HFF-Myc (cell line): ENCODE data around the gene DKK3.

ENCODE experiments used
- DNase-seq: peaks from one replicate; pipeline ENCODE4 v3.0.0-alpha.2; 2011; ENCODE audit warnings: low read depth; ENCODE audit errors: extremely low read depth
- H3K4me3 ChIP-seq: replicated peaks from 2 replicates; pipeline ENCODE4 v1.5.1; 2011; ENCODE audit warnings: low read depth, mild to moderate bottlenecking, control low read depth, low read length
- CTCF ChIP-seq: IDR thresholded peaks from 2 replicates; pipeline ENCODE4 v1.5.1; 2012; ENCODE audit warnings: mild to moderate bottlenecking, low read depth, low read length, control low read depth; ENCODE audit errors: missing control alignments

The DKK3 gene

GRCh38 chr11:12019866-12020416 lies 11.5 kb upstream of the DKK3 start:
- H3K4me3 ChIP-seq, result no peak overlapping the region
- no peak for TF ChIP-seq CTCF
- no peak for DNase-seq

GRCh38 chr11:12019337-12019736 lies 10.9 kb upstream of the DKK3 start:
- no peak for DNase-seq
- no peak overlapping the region for H3K4me3 ChIP-seq
- no peak for TF ChIP-seq CTCF

DNA sequence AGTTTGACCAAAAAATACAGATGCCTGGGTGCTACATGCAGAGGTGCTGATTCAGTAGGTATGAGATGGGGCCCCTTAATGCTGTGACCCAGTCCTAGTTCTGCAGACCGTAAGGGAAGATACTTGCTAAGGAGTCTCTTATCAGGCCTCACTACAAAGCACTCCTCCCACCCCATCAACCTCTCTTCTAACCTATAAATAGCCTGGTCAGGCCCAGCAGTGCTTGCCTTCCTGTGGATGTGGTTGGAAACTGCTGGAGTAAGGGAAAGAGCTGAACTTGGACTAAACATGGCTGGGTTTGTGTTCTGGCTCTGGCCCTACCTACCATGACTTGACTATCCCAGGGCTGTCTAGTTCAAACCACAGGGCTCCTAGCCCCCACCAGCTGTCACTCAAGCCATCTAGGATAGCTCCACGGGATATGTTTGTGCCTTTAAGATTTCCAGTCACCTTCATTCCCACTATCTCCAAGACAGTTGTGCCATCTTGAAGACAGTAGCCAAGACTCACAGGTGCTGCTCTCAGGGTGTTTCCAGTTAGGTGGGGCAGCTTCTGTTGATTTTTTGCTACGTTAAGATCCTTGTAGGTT lies 9.5 kb upstream of the DKK3 start:
- no peak overlapping the region for H3K4me3 ChIP-seq
- no peak for TF ChIP-seq CTCF
- DNase-seq, result no peak

GRCh38 chr11:12017243-12017678 lies 8.8 kb upstream of the DKK3 start:
- no peak overlapping the region for H3K4me3 ChIP-seq
- TF ChIP-seq CTCF, result no peak
- no peak for DNase-seq

- peak; percentile 24 for TF ChIP-seq CTCF
- no peak overlapping the region for H3K4me3 ChIP-seq
- no peak for DNase-seq
Measured at GRCh38 chr11:12016246-12016645, 7.8 kb upstream of the DKK3 start.

GRCh38 chr11:12015486-12015885 lies 7.1 kb upstream of the DKK3 start:
- no peak for TF ChIP-seq CTCF
- no peak overlapping the region for H3K4me3 ChIP-seq
- no peak for DNase-seq

DNA sequence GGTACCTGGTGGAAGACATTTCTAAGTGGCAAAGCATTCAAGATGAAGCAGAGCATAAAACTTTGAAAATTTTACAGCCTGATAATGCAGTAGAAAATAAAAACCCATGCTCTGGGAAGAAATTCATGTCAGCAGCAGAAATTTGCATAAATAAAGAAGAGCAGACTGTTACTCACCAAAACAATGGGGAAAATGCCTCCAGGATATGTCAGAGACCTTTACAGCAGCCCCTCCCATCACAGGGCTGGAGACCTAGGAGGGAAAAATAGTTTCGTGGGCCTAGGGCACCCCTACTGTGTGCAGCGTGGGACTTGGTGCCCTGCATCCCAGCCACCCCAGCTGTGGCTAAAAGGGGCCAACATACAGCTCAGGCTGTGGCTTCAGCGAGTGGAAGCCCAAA lies 5.4 kb upstream of the DKK3 start:
- H3K4me3 ChIP-seq, result no peak overlapping the region
- no peak for TF ChIP-seq CTCF
- no peak for DNase-seq
